ENCODE measurements around the gene KLHL42. TPM values are rescaled to one million over a fixed set of nuclear protein-coding genes. Genes with fewer than 3 reads are reported as not detected.

The KLHL42 gene
- polyA plus RNA-seq, 3 donors: 8.0 to 9.7 (median 8.2) TPM

- no peak overlapping the region for H3K27ac ChIP-seq (ENCODE audit: low read depth, low read length)
- WGBS, 3 donors: 25 to 58% (median 56%) methylated on average over 6 of the region's 6 CpGs
Observed at GRCh38 chr12:27808841-27809240, 28.8 kb downstream of the KLHL42 start.

- 48 to 73% (median 69%) methylated on average over 4 of the region's 4 CpGs for WGBS, 3 donors
- H3K27ac ChIP-seq (ENCODE audit: low read depth, low read length): no peak overlapping the region
Observed at GRCh38 chr12:27810756-27811155, 30.7 kb downstream of the KLHL42 start.

GRCh38 chr12:27812502-27812901 is 32.5 kb downstream of the KLHL42 start:
- 74 to 78% (median 76%) methylated on average over 6 of the region's 6 CpGs for WGBS, 3 donors
- H3K27ac ChIP-seq (ENCODE audit: low read depth, low read length): no peak overlapping the region

GRCh38 chr12:27814411-27814810 is 34.4 kb downstream of the KLHL42 start:
- no peak overlapping the region for H3K27ac ChIP-seq (ENCODE audit: low read depth, low read length)

GRCh38 chr12:27814851-27815591 is 35.0 kb downstream of the KLHL42 start:
- H3K27ac ChIP-seq (ENCODE audit: low read depth, low read length): no peak overlapping the region
- WGBS, 3 donors: 47 to 52% (median 51%) methylated on average over 3 of the region's 3 CpGs

More at GRCh38 chr12:27814411-27814810, 34.4 kb downstream of the KLHL42 start:
- 52 to 72% (median 72%) methylated on average over 2 of the region's 2 CpGs for WGBS, 3 donors

- WGBS, 3 donors: 75 to 89% (median 85%) methylated on average over 4 of the region's 4 CpGs
- no peak overlapping the region for H3K27ac ChIP-seq (ENCODE audit: low read depth, low read length)
Observed at GRCh38 chr12:27817766-27818165, 37.7 kb downstream of the KLHL42 start.

GRCh38 chr12:27818401-27818918 is 38.4 kb downstream of the KLHL42 start:
- 39 to 76% (median 74%) methylated on average over 7 of the region's 7 CpGs for WGBS, 3 donors
- no peak overlapping the region for H3K27ac ChIP-seq (ENCODE audit: low read depth, low read length)

- H3K27ac ChIP-seq (ENCODE audit: low read depth, low read length): no peak overlapping the region
- WGBS, 3 donors: 77 to 80% (median 78%) methylated on average over 5 of the region's 5 CpGs
Observed at GRCh38 chr12:27820564-27820963, 40.5 kb downstream of the KLHL42 start.

GRCh38 chr12:27821259-27821973 is 41.4 kb downstream of the KLHL42 start:
- 14 to 16% (median 15%) methylated on average over 7 of the region's 7 CpGs for WGBS, 3 donors
- no peak overlapping the region for H3K27ac ChIP-seq (ENCODE audit: low read depth, low read length)

- H3K27ac ChIP-seq (ENCODE audit: low read depth, low read length): no peak overlapping the region
- 64 to 79% (median 67%) methylated on average over 9 of the region's 9 CpGs for WGBS, 3 donors
Observed at GRCh38 chr12:27822076-27822712, 42.2 kb downstream of the KLHL42 start.

- no peak overlapping the region for H3K27ac ChIP-seq (ENCODE audit: low read depth, low read length)
- WGBS, 3 donors: 86 to 93% (median 91%) methylated on average over 5 of the region's 5 CpGs
Observed at GRCh38 chr12:27823038-27823437, 43.0 kb downstream of the KLHL42 start.

- 65 to 73% (median 66%) methylated on average over 12 of the region's 12 CpGs for WGBS, 3 donors
- H3K27ac ChIP-seq (ENCODE audit: low read depth, low read length): no peak overlapping the region
Observed at GRCh38 chr12:27824126-27824842, 44.3 kb downstream of the KLHL42 start.

GRCh38 chr12:27826076-27826475 is 46.0 kb downstream of the KLHL42 start:
- H3K27ac ChIP-seq (ENCODE audit: low read depth, low read length): no peak overlapping the region
- 89 to 93% (median 93%) methylated on average over 1 of the region's 1 CpG for WGBS, 3 donors

GRCh38 chr12:27828196-27828595 is 48.2 kb downstream of the KLHL42 start:
- WGBS, 3 donors: 92 to 95% (median 94%) methylated on average over 3 of the region's 3 CpGs
- H3K27ac ChIP-seq (ENCODE audit: low read depth, low read length): no peak overlapping the region

GRCh38 chr12:27838543-27839185 is 58.6 kb downstream of the KLHL42 start:
- no peak overlapping the region for H3K27ac ChIP-seq (ENCODE audit: low read depth, low read length)
- 59 to 72% (median 63%) methylated on average over 2 of the region's 2 CpGs for WGBS, 3 donors

GRCh38 chr12:27840229-27840999 is 60.4 kb downstream of the KLHL42 start:
- WGBS, 3 donors: 55 to 78% (median 60%) methylated on average over 3 of the region's 3 CpGs
- H3K27ac ChIP-seq (ENCODE audit: low read depth, low read length): no peak overlapping the region

- H3K27ac ChIP-seq (ENCODE audit: low read depth, low read length): no peak overlapping the region
- 59 to 69% (median 63%) methylated on average over 5 of the region's 5 CpGs for WGBS, 3 donors
Observed at GRCh38 chr12:27841392-27841882, 61.4 kb downstream of the KLHL42 start.
